K562 (cell line): Measurements from ENCODE around the gene HSP90AA1. TPM values are rescaled to one million over a fixed set of nuclear protein-coding genes. Genes with fewer than 3 reads are reported as not detected.

Experiments used
- BRCA1 ChIP-seq, 2 experiments: fragments of 450-650 bp in 1 of 2; sonication (generic) in 1 of 2; formaldehyde crosslinking in 1 of 2; IDR thresholded peaks; 2 replicates each; pipeline versions ENCODE4 v1.5.0 to v1.6.1; 2017 to 2020; ENCODE audit warnings: mild to moderate bottlenecking in 1 of 2, missing genetic modification reagents in 1 of 2
- C11orf30 ChIP-seq: fragments of 450-650 bp; IDR thresholded peaks from 2 replicates; pipeline ENCODE4 v1.6.1; 2016; ENCODE audit warnings: low read depth, mild to moderate bottlenecking
- FOS ChIP-seq: IDR thresholded peaks from 3 replicates; pipeline ENCODE4 v1.6.1; 2011; ENCODE audit not compliant: insufficient read length; ENCODE audit errors: extremely low read depth
- FOXA1 ChIP-seq: fragments of 450-650 bp; IDR thresholded peaks from 2 replicates; pipeline ENCODE4 v1.6.1; 2016; ENCODE audit warnings: mild to moderate bottlenecking, borderline replicate concordance
- FOXK1 ChIP-seq: sonication (generic); formaldehyde crosslinking; IDR thresholded peaks from 2 replicates; pipeline ENCODE4 v1.8.0; 2022; ENCODE audit warnings: missing genetic modification reagents, mild to moderate bottlenecking, borderline replicate concordance
- HBP1 ChIP-seq: fragments of 450-650 bp; formaldehyde crosslinking; IDR thresholded peaks from 2 replicates; pipeline ENCODE4 v1.4.0; 2022; ENCODE audit warnings: missing genetic modification characterization
- HEY1 ChIP-seq: fragments of 250-450 bp; sonication (Bioruptor Pico); IDR thresholded peaks from 2 replicates; pipeline ENCODE4 v1.5.0; 2020; ENCODE audit warnings: mild to moderate bottlenecking, moderate library complexity, borderline replicate concordance
- MAFK ChIP-seq: IDR thresholded peaks from 2 replicates; pipeline ENCODE4 v1.6.1; 2011; ENCODE audit warnings: low read length, improper control_type of control experiment
- MAZ ChIP-seq, 2 experiments: fragments of 450-650 bp in 1 of 2; sonication (generic) in 1 of 2; formaldehyde crosslinking; IDR thresholded peaks in 1 of 2; conservative IDR thresholded peaks in 1 of 2; 2 replicates each; pipeline versions ENCODE4 v1.4.0 to v1.5.0; 2020; ENCODE audit warnings: mild to moderate bottlenecking in 1 of 2, missing genetic modification reagents in 1 of 2
- PML ChIP-seq: IDR thresholded peaks from 2 replicates; pipeline ENCODE4 v1.6.1; 2012; ENCODE audit warnings: low read length, inconsistent platforms
- POU5F1 ChIP-seq: fragments of 150-350 bp; IDR thresholded peaks from 2 replicates; pipeline ENCODE4 v1.6.1; 2014; ENCODE audit warnings: borderline replicate concordance, low read length, low read depth, mild to moderate bottlenecking; ENCODE audit not compliant: partially characterized antibody
- PRPF4 ChIP-seq: fragments of 200-400 bp; formaldehyde crosslinking; IDR thresholded peaks from one replicate; pipeline ENCODE4 v1.6.1; 2017; ENCODE audit warnings: low read length, low read depth, mild to moderate bottlenecking; ENCODE audit not compliant: insufficient read depth, poor library complexity, severe bottlenecking
- PTBP1 ChIP-seq: fragments of 200-400 bp; formaldehyde crosslinking; IDR thresholded peaks from 2 replicates; pipeline ENCODE4 v1.6.1; 2017; ENCODE audit warnings: low read depth, low read length
- RUNX1 ChIP-seq: sonication (generic); IDR thresholded peaks from 2 replicates; pipeline ENCODE4 v1.6.1; 2016; ENCODE audit warnings: antibody characterized with exemption, low read depth
- TGIF2 ChIP-seq: sonication (generic); formaldehyde crosslinking; IDR thresholded peaks from 2 replicates; pipeline ENCODE4 v1.8.1; 2022; ENCODE audit warnings: mild to moderate bottlenecking, missing genetic modification reagents, moderate library complexity
- ZBED1 ChIP-seq: IDR thresholded peaks from 2 replicates; pipeline ENCODE4 v1.6.1; 2014
- ZC3H11A ChIP-seq: IDR thresholded peaks from 2 replicates; pipeline ENCODE4 v1.6.1; 2012; ENCODE audit warnings: low read depth, low read length, improper control_type of control experiment
- ZNF253 ChIP-seq: fragments of 250-450 bp; sonication (Bioruptor Pico); conservative IDR thresholded peaks from 2 replicates; pipeline ENCODE4 v1.6.1; 2021; ENCODE audit warnings: mild to moderate bottlenecking
- ZNF511 ChIP-seq: sonication (generic); formaldehyde crosslinking; IDR thresholded peaks from 2 replicates; pipeline ENCODE4 v1.8.0; 2022; ENCODE audit warnings: mild to moderate bottlenecking, missing genetic modification reagents
- ZNF586 ChIP-seq: fragments of 450-650 bp; formaldehyde crosslinking; conservative IDR thresholded peaks from 2 replicates; pipeline ENCODE4 v1.4.0; 2020; ENCODE audit warnings: mild to moderate bottlenecking, moderate library complexity
- ZNF830 ChIP-seq: fragments of 250-450 bp; sonication (Bioruptor Pico); IDR thresholded peaks from 2 replicates; pipeline ENCODE4 v1.5.0; 2021; ENCODE audit warnings: mild to moderate bottlenecking
- polyA plus RNA-seq, 8 experiments: library from polyadenylated mRNA; depleted of rRNA in 4 of 8; stranded (reverse) in 5 of 8; unstranded in 3 of 8; fragments of >200 nt; fragmentation: Nextera tagmentation in 2 of 8; fragmentation: Illumina TruSeq in 1 of 8; extraction: Ambion mirVana in 2 of 8; extraction: Trizol in 1 of 8; gene quantifications; 2 replicates each; pipeline versions ENCODE4 v1.2.1 to v1.2.3, GENCODE V29; 2011 to 2014; ENCODE audit warnings: inconsistent platforms in 1 of 8, missing spikeins in 1 of 8
- total RNA-seq, 7 experiments: library from RNA; depleted of rRNA in 6 of 7; stranded (reverse); fragments of >200 nt in 6 of 7; fragmentation: Illumina TruSeq in 2 of 7; extraction: Trizol in 2 of 7; gene quantifications; 2 replicates each; pipeline versions ENCODE4 v1.2.1 to v1.2.3, GENCODE V29; 2011 to 2021; ENCODE audit warnings: low replicate concordance in 1 of 7
- TF ChIP-seq, protein P1 (sequence below): sonication (generic); formaldehyde crosslinking; IDR thresholded peaks from 2 replicates; pipeline ENCODE4 v1.8.0; 2023; ENCODE audit warnings: mild to moderate bottlenecking, missing genetic modification reagents
- TF ChIP-seq, protein P2 (sequence below): IDR thresholded peaks from 3 replicates; pipeline ENCODE4 v1.6.1; 2011; ENCODE audit warnings: borderline replicate concordance, mild to moderate bottlenecking, moderate library complexity; ENCODE audit not compliant: insufficient read length; ENCODE audit errors: extremely low read depth

HSP90AA1 gene
- total and polyA plus RNA-seq, 9 of the 15 experiments (the other 6 are each of a cell fraction or from before 2014, with no cell fraction given), result 377 to 1,731 (median 879) TPM

GRCh38 chr14:102088012-102088792 lies 1.4 kb upstream of the HSP90AA1 start (continued):
- TF ChIP-seq, protein P1, sequence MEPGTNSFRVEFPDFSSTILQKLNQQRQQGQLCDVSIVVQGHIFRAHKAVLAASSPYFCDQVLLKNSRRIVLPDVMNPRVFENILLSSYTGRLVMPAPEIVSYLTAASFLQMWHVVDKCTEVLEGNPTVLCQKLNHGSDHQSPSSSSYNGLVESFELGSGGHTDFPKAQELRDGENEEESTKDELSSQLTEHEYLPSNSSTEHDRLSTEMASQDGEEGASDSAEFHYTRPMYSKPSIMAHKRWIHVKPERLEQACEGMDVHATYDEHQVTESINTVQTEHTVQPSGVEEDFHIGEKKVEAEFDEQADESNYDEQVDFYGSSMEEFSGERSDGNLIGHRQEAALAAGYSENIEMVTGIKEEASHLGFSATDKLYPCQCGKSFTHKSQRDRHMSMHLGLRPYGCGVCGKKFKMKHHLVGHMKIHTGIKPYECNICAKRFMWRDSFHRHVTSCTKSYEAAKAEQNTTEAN (CRISPR knock-in tag), result no peak
- TF ChIP-seq ZBED1 (no peak), FOXK1 (CRISPR knock-in tag) (no peak), HBP1 (CRISPR knock-in tag) (no peak), FOS (no peak), HEY1 (CRISPR knock-in tag) (no peak), ZNF830 (CRISPR knock-in tag) (no peak), TGIF2 (CRISPR knock-in tag) (0 out of 2 replicates have a peak, but pooled peaks have one; percentile 51), BRCA1 (IDR thresholded peaks at IDR 0.05) (no peak), BRCA1 (CRISPR knock-in tag; IDR thresholded peaks at IDR 0.05) (no peak), PML (0 out of 2 replicates have a peak, but pooled peaks have one; percentile 32), PTBP1 (no peak), POU5F1 (no peak), ZNF253 (CRISPR knock-in tag) (no peak), ZNF586 (CRISPR knock-in tag) (no peak), PRPF4 (no peak), ZC3H11A (no peak), RUNX1 (no peak), FOXA1 (no peak), MAZ (CRISPR knock-in tag; conservative IDR thresholded peaks at IDR 0.05 in 1 of 2, IDR thresholded peaks at IDR 0.05 in 1 of 2) (no peak), C11orf30 (no peak), MAFK (no peak), ZNF511 (CRISPR knock-in tag) (peak; percentile 95)
- TF ChIP-seq, protein P2, sequence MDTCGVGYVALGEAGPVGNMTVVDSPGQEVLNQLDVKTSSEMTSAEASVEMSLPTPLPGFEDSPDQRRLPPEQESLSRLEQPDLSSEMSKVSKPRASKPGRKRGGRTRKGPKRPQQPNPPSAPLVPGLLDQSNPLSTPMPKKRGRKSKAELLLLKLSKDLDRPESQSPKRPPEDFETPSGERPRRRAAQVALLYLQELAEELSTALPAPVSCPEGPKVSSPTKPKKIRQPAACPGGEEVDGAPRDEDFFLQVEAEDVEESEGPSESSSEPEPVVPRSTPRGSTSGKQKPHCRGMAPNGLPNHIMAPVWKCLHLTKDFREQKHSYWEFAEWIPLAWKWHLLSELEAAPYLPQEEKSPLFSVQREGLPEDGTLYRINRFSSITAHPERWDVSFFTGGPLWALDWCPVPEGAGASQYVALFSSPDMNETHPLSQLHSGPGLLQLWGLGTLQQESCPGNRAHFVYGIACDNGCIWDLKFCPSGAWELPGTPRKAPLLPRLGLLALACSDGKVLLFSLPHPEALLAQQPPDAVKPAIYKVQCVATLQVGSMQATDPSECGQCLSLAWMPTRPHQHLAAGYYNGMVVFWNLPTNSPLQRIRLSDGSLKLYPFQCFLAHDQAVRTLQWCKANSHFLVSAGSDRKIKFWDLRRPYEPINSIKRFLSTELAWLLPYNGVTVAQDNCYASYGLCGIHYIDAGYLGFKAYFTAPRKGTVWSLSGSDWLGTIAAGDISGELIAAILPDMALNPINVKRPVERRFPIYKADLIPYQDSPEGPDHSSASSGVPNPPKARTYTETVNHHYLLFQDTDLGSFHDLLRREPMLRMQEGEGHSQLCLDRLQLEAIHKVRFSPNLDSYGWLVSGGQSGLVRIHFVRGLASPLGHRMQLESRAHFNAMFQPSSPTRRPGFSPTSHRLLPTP, result no peak
